Measurements from ENCODE around the gene ZDHHC20.

GRCh38 chr13:21359855-21360254, 99.2 kb downstream of the ZDHHC20 start:
- TF ChIP-seq CTCF (IDR thresholded peaks at IDR 0.05) = no peak
- TF ChIP-seq ZFX (IDR thresholded peaks at IDR 0.05; ENCODE audit: borderline replicate concordance) = no peak

Data from 22Rv1 (cell line).